Neural cell (in vitro differentiated cells): ENCODE results near the gene MUC6. TPM values are rescaled to one million over a fixed set of nuclear protein-coding genes. Genes with fewer than 3 reads are reported as not detected.

Source experiments
- H2AFZ ChIP-seq: fragments of 200-600, 300-800 bp; sonication (generic), shearing (Covaris generic); 2 replicates; pipeline ENCODE4 v1.6.0; 2014; ENCODE audit warnings: low read depth, mild to moderate bottlenecking, antibody characterized with exemption, low read length, moderate library complexity
- H3F3A ChIP-seq: fragments of 200-600 bp; shearing (Covaris generic); 2 replicates; pipeline ENCODE4 v1.6.1; 2016; ENCODE audit warnings: mild to moderate bottlenecking, moderate library complexity, mixed read lengths, antibody characterized with exemption, low read length; ENCODE audit not compliant: insufficient read depth, poor library complexity, severe bottlenecking
- H3K27ac ChIP-seq: fragments of 200-600, 300-800 bp; sonication (generic), shearing (Covaris generic); 2 replicates; pipeline ENCODE4 v1.5.1; 2014; ENCODE audit warnings: mild to moderate bottlenecking, low read length, moderate library complexity
- H3K27me3 ChIP-seq: fragments of 300-800, 200-600 bp; sonication (generic), shearing (Covaris generic); 2 replicates; pipeline ENCODE4 v1.6.0; 2014; ENCODE audit warnings: mild to moderate bottlenecking, low read depth, low read length, moderate library complexity; ENCODE audit not compliant: insufficient read depth
- H3K36me3 ChIP-seq: fragments of 300-800, 200-600 bp; sonication (generic), shearing (Covaris generic); 2 replicates; pipeline ENCODE4 v1.5.1; 2014; ENCODE audit warnings: mild to moderate bottlenecking, antibody characterized with exemption, low read length, moderate library complexity; ENCODE audit not compliant: insufficient read depth
- H3K4me2 ChIP-seq: fragments of 300-800, 200-600 bp; sonication (generic), shearing (Covaris generic); 2 replicates; pipeline ENCODE4 v1.6.0; 2014; ENCODE audit warnings: mild to moderate bottlenecking, low read length
- H3K4me3 ChIP-seq: fragments of 300-800, 200-600 bp; sonication (generic), shearing (Covaris generic); 2 replicates; pipeline ENCODE4 v1.5.1; 2014; ENCODE audit warnings: mild to moderate bottlenecking, low read length, moderate library complexity
- H3K79me2 ChIP-seq: fragments of 200-600 bp; shearing (Covaris generic); replicated peaks from 2 replicates; pipeline ENCODE4 v1.6.0; 2014; ENCODE audit warnings: mild to moderate bottlenecking, low read length, moderate library complexity; ENCODE audit not compliant: insufficient read depth
- H3K9ac ChIP-seq: fragments of 300-800, 200-600 bp; sonication (generic), shearing (Covaris generic); 2 replicates; pipeline ENCODE4 v1.6.1; 2016; ENCODE audit warnings: mild to moderate bottlenecking, low read length, mixed read lengths
- H3K9me2 ChIP-seq: fragments of 200-600 bp; shearing (Covaris generic); 2 replicates; pipeline ENCODE4 v1.6.1; 2016; ENCODE audit warnings: mild to moderate bottlenecking, low read length, mixed read lengths; ENCODE audit not compliant: insufficient read depth
- H3K9me3 ChIP-seq: fragments of 200-600, 300-800 bp; sonication (generic), shearing (Covaris generic); 2 replicates; pipeline ENCODE4 v1.6.1; 2016; ENCODE audit warnings: mild to moderate bottlenecking, mixed run types, low read length, moderate library complexity, mixed read lengths
- H4K20me1 ChIP-seq: fragments of 200-600 bp; shearing (Covaris generic); 2 replicates; pipeline ENCODE4 v1.6.1; 2016; ENCODE audit warnings: mild to moderate bottlenecking, mixed run types; ENCODE audit not compliant: insufficient read depth
- CTCF ChIP-seq: fragments of 450-650 bp; IDR thresholded peaks from 2 replicates; pipeline ENCODE4 v1.5.1; 2014; ENCODE audit warnings: antibody characterized with exemption, mild to moderate bottlenecking, moderate library complexity; ENCODE audit not compliant: poor library complexity, severe bottlenecking
- EP300 ChIP-seq: fragments of 450-650 bp; conservative IDR thresholded peaks from 2 replicates; pipeline ENCODE4 v1.6.1; 2014; ENCODE audit warnings: antibody characterized with exemption, mild to moderate bottlenecking, moderate library complexity; ENCODE audit not compliant: poor library complexity, severe bottlenecking
- EZH2 ChIP-seq: fragments of 200-600, 300-800 bp; shearing (Covaris generic), sonication (generic); IDR thresholded peaks from 2 replicates; pipeline ENCODE4 v1.6.1; 2014; ENCODE audit warnings: antibody characterized with exemption, low read length, borderline replicate concordance, mild to moderate bottlenecking; ENCODE audit not compliant: insufficient read depth, poor library complexity, severe bottlenecking
- MXI1 ChIP-seq: fragments of 450-650 bp; conservative IDR thresholded peaks from 2 replicates; pipeline ENCODE4 v1.6.1; 2014; ENCODE audit warnings: antibody characterized with exemption, mild to moderate bottlenecking; ENCODE audit not compliant: poor library complexity, severe bottlenecking
- POLR2AphosphoS5 ChIP-seq: IDR thresholded peaks from 2 replicates; pipeline ENCODE4 v1.6.1; 2012
- RAD21 ChIP-seq: fragments of 450-650 bp; conservative IDR thresholded peaks from 2 replicates; pipeline ENCODE4 v1.6.1; 2014; ENCODE audit warnings: antibody characterized with exemption, mild to moderate bottlenecking, moderate library complexity
- SMC3 ChIP-seq: fragments of 450-650 bp; conservative IDR thresholded peaks from 2 replicates; pipeline ENCODE4 v1.6.1; 2014; ENCODE audit warnings: antibody characterized with exemption, mild to moderate bottlenecking, moderate library complexity; ENCODE audit not compliant: poor library complexity
- TAF1 ChIP-seq: IDR thresholded peaks from 2 replicates; pipeline ENCODE4 v1.6.1; 2012; ENCODE audit warnings: low read depth
- polyA plus RNA-seq: library from polyadenylated mRNA; depleted of rRNA; stranded (reverse); fragments of >200 nt; gene quantifications from 2 replicates; pipeline ENCODE4 v1.2.3, GENCODE V29; 2014
- TF ChIP-seq, protein P1 (sequence below): IDR thresholded peaks from 2 replicates; pipeline ENCODE4 v1.6.1; 2012; ENCODE audit warnings: borderline replicate concordance

Gene MUC6
- polyA plus RNA-seq, 1 donor from 2014 or later, result not detected

- H3F3A ChIP-seq, result no peaks in the 10 kb centered on the region
- no peak overlapping the region for H2AFZ ChIP-seq
- no peaks in the 10 kb centered on the region for H4K20me1 ChIP-seq
- no peak overlapping the region for H3K4me2 ChIP-seq
- no peaks in the 10 kb centered on the region for H3K9me3 ChIP-seq
- H3K9me2 ChIP-seq, result no peaks in the 10 kb centered on the region
- no peak overlapping the region for H3K4me3 ChIP-seq
- TF ChIP-seq SMC3 (no peak), TAF1 (no peak), RAD21 (no peak), MXI1 (no peak), CTCF (no peak), EZH2 (no peak), POLR2AphosphoS5 (no peak)
- H3K9ac ChIP-seq, result no peak overlapping the region
- no peaks in the 10 kb centered on the region for H3K36me3 ChIP-seq
- H3K27ac ChIP-seq, result no peak overlapping the region
- no peaks in the 10 kb centered on the region for H3K27me3 ChIP-seq
- no peaks in the 10 kb centered on the region for H3K79me2 ChIP-seq
These were observed 19.7 kb upstream of the MUC6 start for GRCh38 chr11:1055990-1056771.

- H2AFZ ChIP-seq, result no peak overlapping the region
- no peak overlapping the region for H3K9ac ChIP-seq
- H3K27me3 ChIP-seq, result no peaks in the 10 kb centered on the region
- no peaks in the 10 kb centered on the region for H3F3A ChIP-seq
- TF ChIP-seq SMC3 (no peak), CTCF (no peak), MXI1 (no peak), POLR2AphosphoS5 (no peak), RAD21 (no peak), TAF1 (no peak), EP300 (no peak), EZH2 (no peak)
- TF ChIP-seq, protein P1, sequence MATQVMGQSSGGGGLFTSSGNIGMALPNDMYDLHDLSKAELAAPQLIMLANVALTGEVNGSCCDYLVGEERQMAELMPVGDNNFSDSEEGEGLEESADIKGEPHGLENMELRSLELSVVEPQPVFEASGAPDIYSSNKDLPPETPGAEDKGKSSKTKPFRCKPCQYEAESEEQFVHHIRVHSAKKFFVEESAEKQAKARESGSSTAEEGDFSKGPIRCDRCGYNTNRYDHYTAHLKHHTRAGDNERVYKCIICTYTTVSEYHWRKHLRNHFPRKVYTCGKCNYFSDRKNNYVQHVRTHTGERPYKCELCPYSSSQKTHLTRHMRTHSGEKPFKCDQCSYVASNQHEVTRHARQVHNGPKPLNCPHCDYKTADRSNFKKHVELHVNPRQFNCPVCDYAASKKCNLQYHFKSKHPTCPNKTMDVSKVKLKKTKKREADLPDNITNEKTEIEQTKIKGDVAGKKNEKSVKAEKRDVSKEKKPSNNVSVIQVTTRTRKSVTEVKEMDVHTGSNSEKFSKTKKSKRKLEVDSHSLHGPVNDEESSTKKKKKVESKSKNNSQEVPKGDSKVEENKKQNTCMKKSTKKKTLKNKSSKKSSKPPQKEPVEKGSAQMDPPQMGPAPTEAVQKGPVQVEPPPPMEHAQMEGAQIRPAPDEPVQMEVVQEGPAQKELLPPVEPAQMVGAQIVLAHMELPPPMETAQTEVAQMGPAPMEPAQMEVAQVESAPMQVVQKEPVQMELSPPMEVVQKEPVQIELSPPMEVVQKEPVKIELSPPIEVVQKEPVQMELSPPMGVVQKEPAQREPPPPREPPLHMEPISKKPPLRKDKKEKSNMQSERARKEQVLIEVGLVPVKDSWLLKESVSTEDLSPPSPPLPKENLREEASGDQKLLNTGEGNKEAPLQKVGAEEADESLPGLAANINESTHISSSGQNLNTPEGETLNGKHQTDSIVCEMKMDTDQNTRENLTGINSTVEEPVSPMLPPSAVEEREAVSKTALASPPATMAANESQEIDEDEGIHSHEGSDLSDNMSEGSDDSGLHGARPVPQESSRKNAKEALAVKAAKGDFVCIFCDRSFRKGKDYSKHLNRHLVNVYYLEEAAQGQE, result no peak
- H3K36me3 ChIP-seq, result no peaks in the 10 kb centered on the region
- no peaks in the 10 kb centered on the region for H3K79me2 ChIP-seq
- H3K4me2 ChIP-seq, result no peak overlapping the region
- no peaks in the 10 kb centered on the region for H3K9me3 ChIP-seq
- no peaks in the 10 kb centered on the region for H4K20me1 ChIP-seq
- no peaks in the 10 kb centered on the region for H3K9me2 ChIP-seq
- H3K27ac ChIP-seq, result no peak overlapping the region
- no peak overlapping the region for H3K4me3 ChIP-seq
These were observed 18.7 kb upstream of the MUC6 start for GRCh38 chr11:1055109-1055703.
